A673 (cell line): Measurements from ENCODE around the gene AGMAT. TPM values are rescaled to one million over a fixed set of nuclear protein-coding genes. Genes with fewer than 3 reads are reported as not detected.

Experiments used
- BruUV-seq: library from RNA; stranded (reverse); fragments of 400-500 nt; replicated peaks from 2 replicates; lab custom pipeline; 2021; lab: Mats Ljungman, UMichigan
- CTCF ChIA-PET: fragments of 300-600 bp; sonication (Branson Sonifier 250); formaldehyde crosslinking; loops from one replicate; lab custom pipeline; 2022; ENCODE audit warnings: antibody characterized with exemption; lab: Charles Lee
- POLR2A ChIA-PET: fragments of 300-600 bp; sonication (Branson Sonifier 250); formaldehyde crosslinking; loops from one replicate; lab custom pipeline; 2022; ENCODE audit warnings: antibody characterized with exemption; ENCODE audit not compliant: low non-redundant PET; lab: Charles Lee
- DNase-seq: peaks from one replicate; pipeline ENCODE4 v3.0.0-alpha.2; 2015; ENCODE audit warnings: low spot score
- H3K27ac ChIP-seq: fragments of 200-600 bp; sonication (generic); 2 replicates; pipeline ENCODE4 v1.5.1; 2016; ENCODE audit warnings: mixed run types, low read depth, mild to moderate bottlenecking, mixed read lengths, antibody characterized with exemption, low read length; ENCODE audit not compliant: poor library complexity, severe bottlenecking
- H3K27me3 ChIP-seq: fragments of 200-600 bp; sonication (generic); replicated peaks from 2 replicates; pipeline ENCODE4 v1.6.1; 2017; ENCODE audit warnings: mixed run types, low read depth, mild to moderate bottlenecking, mixed read lengths, antibody characterized with exemption, low read length; ENCODE audit not compliant: insufficient read depth, poor library complexity
- H3K36me3 ChIP-seq: fragments of 200-600 bp; sonication (generic); 2 replicates; pipeline ENCODE4 v1.6.1; 2016; ENCODE audit warnings: mixed run types, mild to moderate bottlenecking, mixed read lengths, antibody characterized with exemption, low read length; ENCODE audit not compliant: insufficient read depth, poor library complexity, severe bottlenecking
- H3K4me1 ChIP-seq: fragments of 200-600 bp; sonication (generic); 2 replicates; pipeline ENCODE4 v1.6.1; 2017; ENCODE audit warnings: mixed run types, mild to moderate bottlenecking, mixed read lengths, antibody characterized with exemption, low read length; ENCODE audit not compliant: insufficient read depth, poor library complexity, severe bottlenecking
- H3K4me3 ChIP-seq: fragments of 200-600 bp; sonication (generic); 2 replicates; pipeline ENCODE4 v1.5.1; 2016; ENCODE audit warnings: low read depth, mixed run types, mild to moderate bottlenecking, mixed read lengths, low read length; ENCODE audit not compliant: poor library complexity, severe bottlenecking
- H3K9me3 ChIP-seq: fragments of 200-600 bp; sonication (generic); 2 replicates; pipeline ENCODE4 v1.6.1; 2016; ENCODE audit warnings: mixed run types, low read depth, mild to moderate bottlenecking, mixed read lengths, antibody characterized with exemption, low read length; ENCODE audit not compliant: poor library complexity, severe bottlenecking
- CTCF ChIP-seq: fragments of 300-800, 200-600 bp; sonication (generic); conservative IDR thresholded peaks from 2 replicates; pipeline ENCODE4 v1.5.1; 2017; ENCODE audit warnings: low read depth, mild to moderate bottlenecking, antibody characterized with exemption, low read length, moderate library complexity, mixed read lengths
- EZH2 ChIP-seq: fragments of 200-600 bp; sonication (generic); IDR thresholded peaks from 2 replicates; pipeline ENCODE4 v1.6.1; 2017; ENCODE audit warnings: borderline replicate concordance, low read depth, mild to moderate bottlenecking, mixed read lengths, antibody characterized with exemption, low read length; ENCODE audit not compliant: poor library complexity, severe bottlenecking
- intact Hi-C: fragments of 100-400 bp; cut with micrococcal nuclease; formaldehyde crosslinking; loops from one replicate; pipeline ENCODE4 v1.10.0; 2022; ENCODE audit not compliant: unreplicated experiment
- total RNA-seq: library from RNA; stranded (reverse); gene quantifications from 2 replicates; pipeline ENCODE4 v1.2.3, GENCODE V29; 2021

Gene AGMAT
- total RNA-seq, 1 experiment from 2014 or later: 0.11 TPM

GRCh38 chr1:15592285-15592684, 7.4 kb upstream of the AGMAT start:
- no peak for DNase-seq
- ChIA-PET CTCF (no interaction called here), POLR2A (interaction anchor here (0.7 kb wide), 1 partner anchor 11 kb away, joined by 13 read pairs; no protein-coding TSS in a partner anchor)
- H3K4me3 ChIP-seq: no peak overlapping the region
- H3K4me1 ChIP-seq: no peaks in the 10 kb centered on the region
- intact Hi-C loops: no loop called here
- H3K36me3 ChIP-seq: no peaks in the 10 kb centered on the region
- H3K27me3 ChIP-seq: peaks cover 4% of the 10 kb centered on the region
- no peaks in the 10 kb centered on the region for H3K9me3 ChIP-seq
- TF ChIP-seq CTCF (no peak), EZH2 (no peak)
- H3K27ac ChIP-seq: no peak overlapping the region
- BruUV-seq: no TSS peak

GRCh38 chr1:15583016-15583706, 1.7 kb downstream of the AGMAT start:
- TF ChIP-seq EZH2 (no peak), CTCF (no peak)
- Histone ChIP-seq H3K4me3 (no peak overlapping the region), H3K36me3 (no peaks in the 10 kb centered on the region), H3K27me3 (no peaks in the 10 kb centered on the region), H3K4me1 (no peaks in the 10 kb centered on the region), H3K9me3 (no peaks in the 10 kb centered on the region), H3K27ac (no peak overlapping the region)
- POLR2A ChIA-PET: no interaction called here
- no peak for DNase-seq
- intact Hi-C loops: no loop called here
- CTCF ChIA-PET: no interaction called here
- BruUV-seq: no TSS peak

DNA sequence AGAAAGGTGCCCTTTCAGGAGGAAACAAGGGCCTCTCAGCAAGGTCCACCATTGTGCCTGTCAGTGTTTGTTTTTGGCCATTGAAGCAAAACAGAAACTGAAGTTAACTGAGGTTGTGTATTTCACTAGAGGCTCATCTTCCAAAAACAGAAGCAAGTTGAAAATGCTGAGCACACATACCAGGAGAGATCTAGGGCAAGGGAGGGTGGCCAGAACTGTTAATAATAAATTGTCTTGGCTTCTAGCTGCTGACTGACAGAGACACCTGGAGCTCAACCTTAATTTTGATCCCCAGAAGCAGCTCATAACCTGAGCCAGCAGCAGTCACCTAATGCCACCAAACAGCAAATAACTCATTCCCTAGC, 5.2 kb downstream of the AGMAT start:
- TF ChIP-seq CTCF (no peak), EZH2 (no peak)
- H3K27me3 ChIP-seq: no peaks in the 10 kb centered on the region
- ChIA-PET CTCF (no interaction called here), POLR2A (no interaction called here)
- no peaks in the 10 kb centered on the region for H3K4me1 ChIP-seq
- intact Hi-C loops: no loop called here
- H3K9me3 ChIP-seq: no peaks in the 10 kb centered on the region
- no peak overlapping the region for H3K27ac ChIP-seq
- no peak for DNase-seq
- BruUV-seq: no TSS peak
- H3K4me3 ChIP-seq: no peak overlapping the region
- no peaks in the 10 kb centered on the region for H3K36me3 ChIP-seq
